Omental fat pad (tissue), 4 donors: ENCODE data around the gene MEGF10. TPM values are rescaled to one million over a fixed set of nuclear protein-coding genes. Genes with fewer than 3 reads are reported as not detected.
"Not testable (repeated sequence)": the region's sequence is repeated elsewhere in the genome, so short reads cannot be mapped to it uniquely, and the experiment has no call there.

Experiments used
- ATAC-seq: fragments of 150-250 bp; one replicate; pipeline ENCODE4 v1.9.1; 2016; ENCODE audit warnings: mild to moderate bottlenecking, moderate library complexity; ENCODE audit not compliant: low FRiP score
- DNase-seq: peaks from one replicate; pipeline ENCODE4 v3.0.0-alpha.2; 2019; ENCODE audit warnings: low spot score
- total RNA-seq, 4 donors: library from RNA; depleted of rRNA; stranded (reverse); fragments of >200 nt; gene quantifications; one replicate each; pipeline ENCODE4 v1.1.0, GENCODE V29; 2016
- TF ChIP-seq, protein P1 (sequence below), 3 donors: fragments of 450-650 bp; IDR thresholded peaks; one replicate each; pipeline ENCODE4 v1.5.1; 2016 to 2017; ENCODE audit warnings: antibody characterized with exemption in 3 of 3, mild to moderate bottlenecking in 3 of 3, moderate library complexity in 2 of 3

The MEGF10 gene
- total RNA-seq, 4 donors from 2014 or later: 0.13 to 0.74 (median 0.42) TPM

DNA sequence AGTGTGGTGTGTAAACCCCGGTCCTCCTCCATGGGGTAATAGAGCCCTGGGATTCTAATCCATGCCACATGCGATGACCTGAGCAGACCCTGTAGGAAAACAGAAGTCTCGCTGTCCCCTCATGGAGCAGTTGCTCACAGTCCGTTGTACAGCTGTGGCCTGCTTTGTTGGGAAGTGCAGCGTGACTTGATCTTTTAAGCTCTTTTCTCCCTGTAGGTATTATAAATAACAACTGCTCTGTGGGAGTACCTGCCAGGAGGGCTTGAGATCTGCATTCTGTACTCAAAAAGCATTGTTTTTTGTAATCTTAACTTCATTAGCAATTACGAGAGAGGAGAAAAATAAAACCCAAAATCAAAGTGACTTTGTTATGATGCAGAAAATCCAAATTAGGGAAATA lies 17.3 kb downstream of the MEGF10 start:
- no peak for ATAC-seq

DNA sequence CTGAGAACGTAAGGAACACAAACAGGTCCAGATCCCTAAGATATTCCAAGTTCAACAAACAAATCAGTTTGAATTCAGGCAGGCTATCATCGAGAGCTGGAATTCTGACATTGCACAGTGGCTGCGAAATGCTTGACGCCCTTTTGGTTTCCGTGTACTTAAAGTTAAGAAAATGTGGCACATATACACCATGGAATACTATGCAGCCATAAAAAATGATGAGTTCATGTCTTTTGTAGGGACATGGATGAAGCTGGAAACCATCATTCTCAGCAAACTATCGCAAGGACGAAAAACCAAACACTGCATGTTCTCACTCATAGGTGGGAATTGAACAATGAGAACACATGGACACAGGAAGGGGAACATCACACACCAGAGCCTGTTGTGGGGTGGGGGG lies 17.7 kb downstream of the MEGF10 start:
- not testable (repeated sequence) for DNase-seq, ATAC-seq

More for the DNA sequence above, 17.3 kb downstream of the MEGF10 start:
- TF ChIP-seq, protein P1, sequence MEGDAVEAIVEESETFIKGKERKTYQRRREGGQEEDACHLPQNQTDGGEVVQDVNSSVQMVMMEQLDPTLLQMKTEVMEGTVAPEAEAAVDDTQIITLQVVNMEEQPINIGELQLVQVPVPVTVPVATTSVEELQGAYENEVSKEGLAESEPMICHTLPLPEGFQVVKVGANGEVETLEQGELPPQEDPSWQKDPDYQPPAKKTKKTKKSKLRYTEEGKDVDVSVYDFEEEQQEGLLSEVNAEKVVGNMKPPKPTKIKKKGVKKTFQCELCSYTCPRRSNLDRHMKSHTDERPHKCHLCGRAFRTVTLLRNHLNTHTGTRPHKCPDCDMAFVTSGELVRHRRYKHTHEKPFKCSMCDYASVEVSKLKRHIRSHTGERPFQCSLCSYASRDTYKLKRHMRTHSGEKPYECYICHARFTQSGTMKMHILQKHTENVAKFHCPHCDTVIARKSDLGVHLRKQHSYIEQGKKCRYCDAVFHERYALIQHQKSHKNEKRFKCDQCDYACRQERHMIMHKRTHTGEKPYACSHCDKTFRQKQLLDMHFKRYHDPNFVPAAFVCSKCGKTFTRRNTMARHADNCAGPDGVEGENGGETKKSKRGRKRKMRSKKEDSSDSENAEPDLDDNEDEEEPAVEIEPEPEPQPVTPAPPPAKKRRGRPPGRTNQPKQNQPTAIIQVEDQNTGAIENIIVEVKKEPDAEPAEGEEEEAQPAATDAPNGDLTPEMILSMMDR (IDR thresholded peaks at IDR 0.05): no peak
- no peak for DNase-seq

GRCh38 chr5:127308945-127309344 lies 18.3 kb downstream of the MEGF10 start:
- TF ChIP-seq, protein P1 (IDR thresholded peaks at IDR 0.05): no peak
- ATAC-seq: no peak
- no peak for DNase-seq

GRCh38 chr5:127311349-127311748 lies 20.8 kb downstream of the MEGF10 start:
- no peak for ATAC-seq
- TF ChIP-seq, protein P1 (IDR thresholded peaks at IDR 0.05): no peak
- DNase-seq: no peak

DNA sequence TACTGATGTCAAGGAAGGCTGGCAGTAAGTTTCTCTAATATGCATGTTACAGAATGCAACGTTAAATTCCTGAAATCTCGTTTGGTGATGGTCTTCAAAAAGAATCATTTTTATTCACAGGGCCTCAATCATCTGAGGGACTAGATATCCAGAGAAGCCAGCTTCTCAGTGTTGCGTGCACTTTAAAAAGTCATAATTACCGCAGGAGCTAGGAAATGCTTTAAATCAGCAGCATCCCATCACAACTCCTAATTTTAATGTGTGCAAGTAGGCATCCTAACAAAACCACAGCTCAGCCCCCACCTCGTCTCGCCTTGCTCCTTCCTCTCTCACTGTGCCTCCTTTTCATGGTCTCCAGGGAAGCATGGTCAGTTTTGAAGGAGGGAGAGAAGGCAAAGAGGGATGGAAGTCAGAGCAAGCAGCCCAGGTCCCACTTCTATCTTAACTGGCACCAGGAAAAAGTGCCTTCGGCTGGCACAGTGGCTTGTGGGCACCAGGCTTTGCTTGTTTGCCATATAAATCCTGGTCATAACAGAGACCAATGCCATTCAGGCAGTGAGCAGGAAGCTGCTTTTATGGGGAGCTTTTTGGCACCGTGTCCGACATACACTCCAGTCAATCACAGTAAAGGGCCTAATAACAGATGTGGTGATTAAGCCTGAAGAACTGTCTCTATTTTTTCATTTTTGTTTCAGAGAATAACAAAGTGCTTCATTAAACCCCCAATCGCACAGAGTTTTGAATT lies 21.4 kb downstream of the MEGF10 start:
- ATAC-seq (no peak), DNase-seq (no peak)
- TF ChIP-seq, protein P1 (IDR thresholded peaks at IDR 0.05): no peak

DNA sequence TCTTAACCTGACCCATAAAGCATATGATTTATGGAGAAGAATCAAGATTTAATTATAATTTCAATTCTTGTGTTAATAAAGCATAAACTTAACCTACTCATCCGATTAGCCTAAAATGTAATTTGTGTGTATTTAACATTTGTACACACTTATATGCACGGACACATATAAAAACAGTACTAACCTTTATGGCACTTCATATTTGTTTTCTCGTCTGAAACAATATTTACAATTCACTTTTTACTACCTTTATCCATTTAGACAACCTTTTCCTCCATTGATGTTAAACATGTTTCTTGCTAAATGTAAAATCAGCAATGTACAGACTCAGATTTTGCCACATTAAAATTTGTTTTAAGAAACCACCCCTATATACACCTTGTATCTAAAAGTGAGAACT lies 22.8 kb downstream of the MEGF10 start:
- DNase-seq (no peak), ATAC-seq (no peak)
- TF ChIP-seq, protein P1 (IDR thresholded peaks at IDR 0.05): no peak

GRCh38 chr5:127313847-127314473 lies 23.4 kb downstream of the MEGF10 start:
- TF ChIP-seq, protein P1 (IDR thresholded peaks at IDR 0.05): peak in 1 of 3 donors; percentile 52

More at GRCh38 chr5:127313847-127314473, 23.4 kb downstream of the MEGF10 start:
- peak; percentile 48 for DNase-seq
- ATAC-seq: peak; percentile 51
